Loucy (cell line): ENCODE measurements around the gene GPHA2.

Experiments
- H2AFZ ChIP-seq: fragments of 200-600 bp; sonication (generic); 2 replicates; pipeline ENCODE4 v1.6.0; 2016; ENCODE audit warnings: antibody characterized with exemption, mild to moderate bottlenecking, low read length, moderate library complexity
- H3F3A ChIP-seq: fragments of 200-600 bp; 2 replicates; pipeline ENCODE4 v1.6.0; 2016; ENCODE audit warnings: antibody characterized with exemption, low read depth, mild to moderate bottlenecking
- H3K27me3 ChIP-seq: fragments of 200-600 bp; sonication (generic); 2 replicates; pipeline ENCODE4 v1.6.1; 2014; ENCODE audit warnings: low read length, mild to moderate bottlenecking; ENCODE audit not compliant: insufficient read depth, poor library complexity, severe bottlenecking
- H3K36me3 ChIP-seq: fragments of 200-600 bp; sonication (generic); 2 replicates; pipeline ENCODE4 v1.6.1; 2016; ENCODE audit warnings: low read length; ENCODE audit not compliant: insufficient read depth
- H3K4me1 ChIP-seq: fragments of 200-600 bp; sonication (generic); 2 replicates; pipeline ENCODE4 v1.5.1; 2014; ENCODE audit warnings: low read length, mild to moderate bottlenecking; ENCODE audit not compliant: insufficient read depth, poor library complexity, severe bottlenecking
- H3K4me2 ChIP-seq: fragments of 200-600 bp; sonication (generic); 2 replicates; pipeline ENCODE4 v1.6.0; 2014; ENCODE audit warnings: antibody characterized with exemption, low read length, low read depth, mild to moderate bottlenecking; ENCODE audit not compliant: poor library complexity, severe bottlenecking
- H3K4me3 ChIP-seq: fragments of 200-600 bp; sonication (generic); 2 replicates; pipeline ENCODE4 v1.5.1; 2014; ENCODE audit warnings: low read length, mild to moderate bottlenecking, mixed read lengths; ENCODE audit not compliant: poor library complexity, severe bottlenecking
- H3K79me2 ChIP-seq: fragments of 200-600 bp; sonication (generic); 2 replicates; pipeline ENCODE4 v1.6.1; 2014; ENCODE audit warnings: low read length; ENCODE audit not compliant: insufficient read depth
- H3K9ac ChIP-seq: fragments of 200-600 bp; sonication (generic); 2 replicates; pipeline ENCODE4 v1.6.0; 2014; ENCODE audit warnings: mild to moderate bottlenecking, low read depth, low read length, moderate library complexity; ENCODE audit not compliant: poor library complexity, severe bottlenecking
- H3K9me2 ChIP-seq: fragments of 200-600 bp; sonication (generic); replicated peaks from 2 replicates; pipeline ENCODE4 v1.6.1; 2016; ENCODE audit warnings: low read depth, low read length, mixed read lengths
- H3K9me3 ChIP-seq: fragments of 200-600 bp; sonication (generic); 2 replicates; pipeline ENCODE4 v1.6.1; 2014; ENCODE audit warnings: mild to moderate bottlenecking, antibody characterized with exemption, low read length, low read depth; ENCODE audit not compliant: insufficient read depth
- H4K20me1 ChIP-seq: fragments of 200-600 bp; sonication (generic); 2 replicates; pipeline ENCODE4 v1.6.0; 2014; ENCODE audit warnings: antibody characterized with exemption, low read length, mild to moderate bottlenecking; ENCODE audit not compliant: insufficient read depth, poor library complexity, severe bottlenecking
- CTCF ChIP-seq: fragments of 200-600 bp; sonication (generic); conservative IDR thresholded peaks from 2 replicates; pipeline ENCODE4 v1.5.1; 2014; ENCODE audit warnings: mild to moderate bottlenecking, antibody characterized with exemption, low read length
- EZH2phosphoT487 ChIP-seq: fragments of 200-600 bp; IDR thresholded peaks from 2 replicates; pipeline ENCODE4 v1.6.1; 2018; ENCODE audit warnings: antibody characterized with exemption, mild to moderate bottlenecking, moderate library complexity, borderline replicate concordance

The GPHA2 gene

GRCh38 chr11:64902102-64902900 is 33.4 kb downstream of the GPHA2 start:
- Histone ChIP-seq H3K9me3 (no peaks in the 10 kb centered on the region), H3K36me3 (peaks cover 6% of the 10 kb centered on the region; the same call in 1 of the 2 replicates), H3K4me2 (no peak overlapping the region), H3K4me3 (no peak overlapping the region), H2AFZ (no peak overlapping the region), H3K4me1 (no peaks in the 10 kb centered on the region), H4K20me1 (no peaks in the 10 kb centered on the region), H3F3A (no peaks in the 10 kb centered on the region), H3K27me3 (no peaks in the 10 kb centered on the region), H3K9me2 (no peaks in the 10 kb centered on the region), H3K79me2 (no peaks in the 10 kb centered on the region), H3K9ac (no peak overlapping the region)
- TF ChIP-seq EZH2phosphoT487 = no peak
- TF ChIP-seq CTCF = no peak

GRCh38 chr11:64900774-64901173 is 34.9 kb downstream of the GPHA2 start:
- no peak overlapping the region for H3K4me3 ChIP-seq
- no peak overlapping the region for H3K4me2 ChIP-seq
- H3K79me2 ChIP-seq = no peaks in the 10 kb centered on the region
- no peak for TF ChIP-seq CTCF
- no peak for TF ChIP-seq EZH2phosphoT487
- H3K27me3 ChIP-seq = no peaks in the 10 kb centered on the region
- no peaks in the 10 kb centered on the region for H3K9me3 ChIP-seq
- peaks cover 6% of the 10 kb centered on the region; the same call in 1 of the 2 replicates for H3K36me3 ChIP-seq
- no peaks in the 10 kb centered on the region for H3K9me2 ChIP-seq
- no peak overlapping the region for H3K9ac ChIP-seq
- no peak overlapping the region for H2AFZ ChIP-seq
- no peaks in the 10 kb centered on the region for H4K20me1 ChIP-seq
- H3F3A ChIP-seq = no peaks in the 10 kb centered on the region
- no peaks in the 10 kb centered on the region for H3K4me1 ChIP-seq

GRCh38 chr11:64900263-64900678 is 35.4 kb downstream of the GPHA2 start:
- H3K4me1 ChIP-seq = no peaks in the 10 kb centered on the region
- H2AFZ ChIP-seq = no peak overlapping the region
- H3K36me3 ChIP-seq = peaks cover 3% of the 10 kb centered on the region; the same call in 1 of the 2 replicates
- no peaks in the 10 kb centered on the region for H3K9me3 ChIP-seq
- no peaks in the 10 kb centered on the region for H3K79me2 ChIP-seq
- no peaks in the 10 kb centered on the region for H4K20me1 ChIP-seq
- no peak overlapping the region for H3K4me2 ChIP-seq
- no peak overlapping the region for H3K9ac ChIP-seq
- H3F3A ChIP-seq = no peaks in the 10 kb centered on the region
- H3K9me2 ChIP-seq = no peaks in the 10 kb centered on the region
- TF ChIP-seq EZH2phosphoT487 (no peak), CTCF (no peak)
- H3K27me3 ChIP-seq = no peaks in the 10 kb centered on the region
- no peak overlapping the region for H3K4me3 ChIP-seq
